Ishikawa (cell line): ENCODE results near the gene SYCP2.

Source experiments
- CEBPB ChIP-seq: IDR thresholded peaks from 2 replicates; pipeline ENCODE4 v1.6.1; 2012
- CREB1 ChIP-seq: IDR thresholded peaks from 2 replicates; pipeline ENCODE4 v1.6.1; 2012; ENCODE audit warnings: low read depth
- MAX ChIP-seq: IDR thresholded peaks from 2 replicates; pipeline ENCODE4 v1.6.1; 2012
- NFIC ChIP-seq: IDR thresholded peaks from 2 replicates; pipeline ENCODE4 v1.6.1; 2012
- REST ChIP-seq: IDR thresholded peaks from 2 replicates; pipeline ENCODE4 v1.6.1; 2012; ENCODE audit warnings: low read depth, mild to moderate bottlenecking
- TAF1 ChIP-seq: IDR thresholded peaks from 2 replicates; pipeline ENCODE4 v1.6.1; 2012; ENCODE audit warnings: low read depth, mild to moderate bottlenecking
- USF1 ChIP-seq: IDR thresholded peaks from 2 replicates; pipeline ENCODE4 v1.6.1; 2012
- YY1 ChIP-seq: IDR thresholded peaks from 2 replicates; pipeline ENCODE4 v1.6.1; 2012; ENCODE audit warnings: low read depth

DNA sequence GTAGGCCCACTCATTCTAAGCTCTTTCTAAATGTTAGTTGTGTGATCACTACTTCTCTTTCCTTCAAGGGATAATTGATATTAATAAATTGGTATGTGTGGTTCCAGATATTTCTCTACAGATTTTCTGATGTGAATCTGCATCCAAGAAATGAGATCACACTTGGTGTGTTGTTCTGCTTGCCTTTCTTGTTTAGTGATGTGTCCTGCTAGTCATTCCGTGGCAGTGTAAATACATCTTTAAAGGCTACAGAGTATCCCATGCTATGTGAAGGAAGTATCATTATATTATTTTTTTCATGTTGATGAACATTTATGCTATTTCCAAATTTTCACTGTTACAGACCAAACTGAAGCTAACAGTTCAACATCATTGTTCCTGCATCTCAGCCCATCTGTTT lies 38.0 kb upstream of the SYCP2 start:
- TF ChIP-seq NFIC (no peak), REST (no peak), TAF1 (no peak), CEBPB (no peak), MAX (no peak), CREB1 (no peak), YY1 (no peak), USF1 (no peak)
